Measurements from ENCODE around the gene GRID1. TPM values are rescaled to one million over a fixed set of nuclear protein-coding genes. Genes with fewer than 3 reads are reported as not detected.

The GRID1 gene
- total and polyA plus RNA-seq, 9 of the 15 experiments (the other 6 are each of a cell fraction or from before 2014, with no cell fraction given): 0.01 to 7.2 (median 1.2) TPM

GRCh38 chr10:85789982-85790789, 576.4 kb downstream of the GRID1 start:
- DNase-seq (ENCODE audit: extremely low read depth in 1 of 4, low spot score in 3 of 4) (no peak), FAIRE-seq (no peak), ATAC-seq (no peak)
- peaks cover 0 to 3% of the 10 kb centered on the region in 2 experiments; a peak in 1 of 5 replicates for H3K27me3 ChIP-seq (ENCODE audit: control insufficient read depth in 2 of 2, insufficient read depth in 2 of 2, low read length in 2 of 2)
- no peaks in the 10 kb centered on the region for H4K20me1 ChIP-seq (replicated peaks; ENCODE audit: control insufficient read depth, insufficient read depth, low read length)
- no peak overlapping the region for H3K9ac ChIP-seq (ENCODE audit: insufficient read depth in 1 of 2, low read depth in 2 of 2, low read length in 2 of 2)
- no peaks in the 10 kb centered on the region for H3K36me3 ChIP-seq (ENCODE audit: control insufficient read depth, insufficient read depth, low read length)
- H3K9me1 ChIP-seq (ENCODE audit: control insufficient read depth, insufficient read depth, low read length): no peaks in the 10 kb centered on the region
- CTCF ChIA-PET (ENCODE audit: low intra/inter-chr PET ratio): no interaction called here
- H3K27ac ChIP-seq (ENCODE audit: extremely low read depth, low read depth, low read length): no peak overlapping the region
- H3K4me2 ChIP-seq (ENCODE audit: insufficient read depth, low read length): no peak overlapping the region
- no TSS peak for BruUV-seq (replicated peaks)
- H3K9me3 ChIP-seq (replicated peaks; ENCODE audit: control insufficient read depth, insufficient read depth, low read depth, low read length): no peaks in the 10 kb centered on the region
- H3K4me1 ChIP-seq (replicated peaks in 1 of 2; ENCODE audit: control insufficient read depth in 2 of 2, insufficient read depth in 2 of 2, low read length in 2 of 2): no peaks in the 10 kb centered on the region
- 0% methylated on average over 7 of the region's 7 CpGs for WGBS (ENCODE audit: insufficient coverage, low coverage, missing lambda C conversion rate)
- POLR2A ChIA-PET: no interaction called here
- H3K79me2 ChIP-seq (ENCODE audit: control insufficient read depth, insufficient read depth, low read length): no peaks in the 10 kb centered on the region
- no peak overlapping the region for H2AFZ ChIP-seq (ENCODE audit: low read depth, low read length)
- H3K4me3 ChIP-seq: no peak overlapping the region
- in situ Hi-C loops (cut with MboI): no loop called here
- intact Hi-C loops (cut with micrococcal nuclease): no loop called here
- TF ChIP-seq KLF10 (CRISPR knock-in tag; IDR thresholded peaks at IDR 0.05) (no peak), JUNB (CRISPR knock-in tag; conservative IDR thresholded peaks at IDR 0.05) (no peak), CHD1 (IDR thresholded peaks at IDR 0.05; ENCODE audit: low read length) (no peak), RFX7 (CRISPR knock-in tag; IDR thresholded peaks at IDR 0.05) (no peak), MTA2 (IDR thresholded peaks at IDR 0.05; ENCODE audit: low read depth) (no peak), MTA1 (IDR thresholded peaks at IDR 0.05; ENCODE audit: borderline replicate concordance) (no peak), ZNF436 (CRISPR knock-in tag; IDR thresholded peaks at IDR 0.05) (no peak), ZBTB7A (IDR thresholded peaks at IDR 0.05; ENCODE audit: borderline replicate concordance, control insufficient read depth, low read depth, low read length) (no peak), MEF2A (IDR thresholded peaks at IDR 0.05; ENCODE audit: control insufficient read depth, low read depth, low read length) (no peak), ZNF212 (CRISPR knock-in tag; IDR thresholded peaks at IDR 0.05) (no peak), BCOR (IDR thresholded peaks at IDR 0.05) (no peak), NCOA1 (IDR thresholded peaks at IDR 0.05; ENCODE audit: low read depth) (no peak), FOXA3 (CRISPR knock-in tag; conservative IDR thresholded peaks at IDR 0.05 in 1 of 2, IDR thresholded peaks at IDR 0.05 in 1 of 2) (no peak)
- TF ChIP-seq, protein P1, sequence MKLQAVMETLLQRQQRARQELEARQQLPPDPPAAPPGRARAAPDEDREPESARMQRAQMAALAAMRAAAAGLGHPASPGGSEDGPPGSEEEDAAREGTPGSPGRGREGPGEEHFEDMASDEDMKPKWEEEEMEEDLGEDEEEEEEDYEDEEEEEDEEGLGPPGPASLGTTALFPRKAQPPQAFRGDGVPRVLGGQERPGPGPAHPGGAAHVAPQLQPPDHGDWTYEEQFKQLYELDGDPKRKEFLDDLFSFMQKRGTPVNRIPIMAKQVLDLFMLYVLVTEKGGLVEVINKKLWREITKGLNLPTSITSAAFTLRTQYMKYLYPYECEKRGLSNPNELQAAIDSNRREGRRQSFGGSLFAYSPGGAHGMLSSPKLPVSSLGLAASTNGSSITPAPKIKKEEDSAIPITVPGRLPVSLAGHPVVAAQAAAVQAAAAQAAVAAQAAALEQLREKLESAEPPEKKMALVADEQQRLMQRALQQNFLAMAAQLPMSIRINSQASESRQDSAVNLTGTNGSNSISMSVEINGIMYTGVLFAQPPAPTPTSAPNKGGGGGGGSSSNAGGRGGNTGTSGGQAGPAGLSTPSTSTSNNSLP (IDR thresholded peaks at IDR 0.05; ENCODE audit: borderline replicate concordance, low read depth, low read length): no peak
- TF ChIP-seq, protein P2, sequence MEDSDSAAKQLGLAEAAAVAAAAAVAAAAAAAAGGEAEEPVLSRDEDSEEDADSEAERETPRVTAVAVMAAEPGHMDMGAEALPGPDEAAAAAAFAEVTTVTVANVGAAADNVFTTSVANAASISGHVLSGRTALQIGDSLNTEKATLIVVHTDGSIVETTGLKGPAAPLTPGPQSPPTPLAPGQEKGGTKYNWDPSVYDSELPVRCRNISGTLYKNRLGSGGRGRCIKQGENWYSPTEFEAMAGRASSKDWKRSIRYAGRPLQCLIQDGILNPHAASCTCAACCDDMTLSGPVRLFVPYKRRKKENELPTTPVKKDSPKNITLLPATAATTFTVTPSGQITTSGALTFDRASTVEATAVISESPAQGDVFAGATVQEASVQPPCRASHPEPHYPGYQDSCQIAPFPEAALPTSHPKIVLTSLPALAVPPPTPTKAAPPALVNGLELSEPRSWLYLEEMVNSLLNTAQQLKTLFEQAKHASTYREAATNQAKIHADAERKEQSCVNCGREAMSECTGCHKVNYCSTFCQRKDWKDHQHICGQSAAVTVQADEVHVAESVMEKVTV (CRISPR knock-in tag; IDR thresholded peaks at IDR 0.05): no peak
